Measurements from ENCODE around the gene GPR85. TPM values are rescaled to one million over a fixed set of nuclear protein-coding genes. Genes with fewer than 3 reads are reported as not detected.
"Not testable (repeated sequence)": the region's sequence is repeated elsewhere in the genome, so short reads cannot be mapped to it uniquely, and the experiment has no call there.

GPR85 gene
- total and polyA plus RNA-seq, 4 donors = 0.32 to 3.4 (median 1.5) TPM

DNA sequence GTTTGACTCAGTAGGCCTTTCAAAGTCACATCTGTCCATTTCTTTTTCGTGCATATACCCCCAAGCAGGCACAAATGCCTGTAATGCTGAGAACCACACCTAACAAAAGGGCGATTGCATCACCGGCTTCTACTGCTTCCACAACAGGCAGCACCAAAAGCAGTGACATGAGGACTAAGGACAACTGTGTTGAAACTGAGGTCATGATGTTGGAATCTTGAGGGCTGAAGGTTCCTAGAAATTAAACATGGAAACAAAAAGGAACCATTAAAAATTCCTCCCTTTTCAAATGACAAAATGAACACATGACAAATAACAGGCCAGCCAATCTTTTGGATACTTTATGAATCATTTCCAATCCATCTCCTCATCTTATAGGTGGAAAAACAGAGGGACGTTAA is 30.7 kb upstream of the GPR85 start:
- ATAC-seq (ENCODE audit: low FRiP score); H3K27me3 ChIP-seq (ENCODE audit: control insufficient read depth in 1 of 2, insufficient read depth in 2 of 2, low read length in 1 of 2); H3K36me3 ChIP-seq (ENCODE audit: control insufficient read depth in 1 of 2, insufficient read depth in 2 of 2, low read length in 1 of 2); H3K4me1 ChIP-seq (ENCODE audit: control insufficient read depth in 1 of 2, insufficient read depth in 2 of 2, low read length in 2 of 2); H3K27ac ChIP-seq (ENCODE audit: low read depth in 1 of 2, low read length in 2 of 2); H3K9me3 ChIP-seq (ENCODE audit: control insufficient read depth, low read length); DNase-seq: not testable (repeated sequence)
- intact Hi-C loops (cut with DNase I) = loop anchor here (10.0 kb wide), 1 partner anchor 183 kb away; a partner anchor contains a TSS
- peak overlapping the region in 1 of 2 donors; percentile 97 for H3K4me3 ChIP-seq (ENCODE audit: low read length in 2 of 2)
- WGBS, 2 donors = 73 to 75% methylated on average over 4 of the region's 4 CpGs

DNA sequence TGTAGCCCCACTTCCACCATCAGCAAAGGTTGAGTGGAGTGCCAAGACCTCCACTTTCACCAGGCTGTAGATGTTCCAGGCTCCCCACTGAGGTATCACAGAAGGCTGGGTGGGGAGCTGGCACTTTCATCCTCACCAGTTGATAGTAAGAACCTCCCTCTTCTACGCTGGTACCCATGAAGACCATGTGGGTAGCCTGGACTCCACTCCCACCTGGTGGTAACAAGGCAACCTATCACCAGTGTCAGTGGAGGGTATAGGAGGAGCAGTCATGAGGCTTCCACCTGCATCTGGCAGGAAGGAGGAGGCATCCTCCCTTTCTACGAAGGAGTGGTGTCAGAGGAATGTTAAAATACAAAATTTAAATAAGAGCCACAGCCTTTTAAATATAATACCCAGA is 27.3 kb upstream of the GPR85 start:
- WGBS, 2 donors = 86 to 87% methylated on average over 2 of the region's 2 CpGs
- ATAC-seq (ENCODE audit: low FRiP score) (no peak), DNase-seq (no peak)
- no peak overlapping the region for H3K27ac ChIP-seq (ENCODE audit: low read depth in 1 of 2, low read length in 2 of 2)
- H3K9me3 ChIP-seq (ENCODE audit: control insufficient read depth, low read length) = no peaks in the 10 kb centered on the region
- H3K4me1 ChIP-seq (ENCODE audit: control insufficient read depth in 1 of 2, insufficient read depth in 2 of 2, low read length in 2 of 2) = no peaks in the 10 kb centered on the region
- no peaks in the 10 kb centered on the region for H3K36me3 ChIP-seq (ENCODE audit: control insufficient read depth in 1 of 2, insufficient read depth in 2 of 2, low read length in 1 of 2)
- no peaks in the 10 kb centered on the region for H3K27me3 ChIP-seq (ENCODE audit: control insufficient read depth in 1 of 2, insufficient read depth in 2 of 2, low read length in 1 of 2)
- intact Hi-C loops (cut with DNase I) = loop anchor here (10.0 kb wide), 1 partner anchor 179 kb away; a partner anchor contains a TSS
- no peak overlapping the region for H3K4me3 ChIP-seq (ENCODE audit: low read length in 2 of 2)

DNA sequence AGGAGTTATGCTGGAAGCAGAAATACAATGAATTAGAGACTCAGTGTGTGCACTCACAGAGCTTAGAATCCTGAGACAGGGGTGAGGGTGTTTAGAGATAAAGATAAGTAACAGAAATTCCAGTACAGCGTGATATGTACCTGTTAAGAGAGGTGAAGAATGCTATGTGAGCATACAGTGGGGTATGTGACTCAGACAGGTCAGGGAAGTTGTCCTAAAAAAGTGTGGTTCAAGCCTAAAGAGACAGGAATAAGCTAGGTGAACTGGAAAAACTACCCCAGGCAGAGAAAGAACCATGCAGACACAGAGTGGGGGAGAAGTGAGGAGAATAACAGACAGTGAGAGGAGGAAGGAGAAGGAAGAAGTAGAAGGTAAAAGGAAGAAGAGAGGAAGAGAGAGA is 23.1 kb upstream of the GPR85 start:
- intact Hi-C loops (cut with DNase I) = loop anchor here (10.0 kb wide), 1 partner anchor 175 kb away; a partner anchor contains a TSS
- no peaks in the 10 kb centered on the region for H3K36me3 ChIP-seq (ENCODE audit: control insufficient read depth in 1 of 2, insufficient read depth in 2 of 2, low read length in 1 of 2)
- DNase-seq = no peak
- H3K4me3 ChIP-seq (ENCODE audit: low read length in 2 of 2) = no peak overlapping the region
- no peaks in the 10 kb centered on the region for H3K9me3 ChIP-seq (ENCODE audit: control insufficient read depth, low read length)
- no peak overlapping the region for H3K27ac ChIP-seq (ENCODE audit: low read depth in 1 of 2, low read length in 2 of 2)
- no peaks in the 10 kb centered on the region for H3K4me1 ChIP-seq (ENCODE audit: control insufficient read depth in 1 of 2, insufficient read depth in 2 of 2, low read length in 2 of 2)
- no peak for ATAC-seq (ENCODE audit: low FRiP score)
- 95 to 97% methylated on average over 1 of the region's 1 CpG for whole genome bisulfite sequencing, 2 donors
- no peaks in the 10 kb centered on the region for H3K27me3 ChIP-seq (ENCODE audit: control insufficient read depth in 1 of 2, insufficient read depth in 2 of 2, low read length in 1 of 2)

DNA sequence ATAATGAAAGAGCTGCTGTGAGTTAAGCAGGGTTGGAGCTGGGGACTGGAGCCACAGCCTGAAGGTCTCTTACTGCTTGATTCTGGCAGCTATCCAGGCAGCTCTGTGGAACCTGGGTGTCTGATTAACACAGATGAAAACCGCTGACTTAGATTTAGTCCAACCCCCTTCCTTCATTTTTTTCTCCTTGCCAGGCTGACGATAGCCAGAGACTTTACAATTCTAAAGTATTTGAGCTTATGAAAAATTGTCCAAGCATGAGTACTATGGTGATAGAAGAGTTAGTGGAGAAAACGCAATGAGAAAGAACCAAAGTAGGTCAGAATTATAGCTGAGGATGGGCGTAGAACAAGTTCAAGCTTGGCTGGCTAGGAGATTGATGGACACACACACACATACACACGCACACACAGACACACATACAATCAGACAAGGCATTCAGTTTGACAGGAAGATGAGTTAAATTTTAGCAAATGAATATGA is 13.5 kb upstream of the GPR85 start:
- DNase-seq = peak in 1 of 2 donors; percentile 45
- no peak for ATAC-seq (ENCODE audit: low FRiP score)
- Histone ChIP-seq H3K4me1 (ENCODE audit: control insufficient read depth in 1 of 2, insufficient read depth in 2 of 2, low read length in 2 of 2) (no peaks in the 10 kb centered on the region), H3K4me3 (ENCODE audit: low read length in 2 of 2) (no peak overlapping the region), H3K9me3 (ENCODE audit: control insufficient read depth, low read length) (no peaks in the 10 kb centered on the region), H3K27ac (ENCODE audit: low read depth in 1 of 2, low read length in 2 of 2) (no peak overlapping the region), H3K27me3 (ENCODE audit: control insufficient read depth in 1 of 2, insufficient read depth in 2 of 2, low read length in 1 of 2) (no peaks in the 10 kb centered on the region), H3K36me3 (ENCODE audit: control insufficient read depth in 1 of 2, insufficient read depth in 2 of 2, low read length in 1 of 2) (no peaks in the 10 kb centered on the region)
- WGBS, 2 donors = 26 to 36% methylated on average over 5 of the region's 5 CpGs
- intact Hi-C loops (cut with DNase I) = no loop called here

DNA sequence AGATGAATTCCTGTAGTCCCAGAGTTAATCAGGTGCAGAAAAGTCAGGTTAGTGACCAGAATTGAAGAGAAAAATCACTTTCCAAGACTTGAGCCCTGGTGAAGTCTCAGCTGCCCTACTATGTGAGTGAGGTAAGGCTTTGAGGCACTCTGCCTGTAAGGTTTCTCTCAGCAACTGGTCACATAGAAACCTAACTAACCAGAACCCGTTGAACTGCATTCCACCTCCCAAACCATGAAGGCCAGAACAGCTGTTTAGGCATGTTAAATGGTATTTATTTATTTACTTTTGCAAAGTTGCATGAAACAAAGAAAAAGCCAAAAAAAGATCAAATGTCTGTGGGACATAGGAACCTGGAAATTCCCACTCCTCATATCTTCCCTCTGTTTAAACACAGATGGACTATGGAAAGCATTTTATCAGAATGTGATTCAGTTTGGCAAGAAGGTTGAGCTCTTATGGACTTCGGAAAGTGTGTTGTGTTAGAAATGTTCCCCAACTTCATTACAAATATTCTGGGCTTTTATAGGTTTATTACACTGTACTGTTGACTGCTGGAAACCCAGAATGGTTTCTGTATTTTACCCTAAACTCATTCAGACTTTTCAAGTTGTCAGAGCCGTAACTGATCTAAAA is 12.8 kb upstream of the GPR85 start:
- no peak for ATAC-seq (ENCODE audit: low FRiP score)
- no peaks in the 10 kb centered on the region for H3K36me3 ChIP-seq (ENCODE audit: control insufficient read depth in 1 of 2, insufficient read depth in 2 of 2, low read length in 1 of 2)
- no peak for DNase-seq
- H3K9me3 ChIP-seq (ENCODE audit: control insufficient read depth, low read length) = no peaks in the 10 kb centered on the region
- H3K4me1 ChIP-seq (ENCODE audit: control insufficient read depth in 1 of 2, insufficient read depth in 2 of 2, low read length in 2 of 2) = no peaks in the 10 kb centered on the region
- 20 to 50% methylated on average over 3 of the region's 3 CpGs for WGBS, 2 donors
- intact Hi-C loops (cut with DNase I) = no loop called here
- no peak overlapping the region for H3K27ac ChIP-seq (ENCODE audit: low read depth in 1 of 2, low read length in 2 of 2)
- H3K27me3 ChIP-seq (ENCODE audit: control insufficient read depth in 1 of 2, insufficient read depth in 2 of 2, low read length in 1 of 2) = no peaks in the 10 kb centered on the region
- no peak overlapping the region for H3K4me3 ChIP-seq (ENCODE audit: low read length in 2 of 2)

DNA sequence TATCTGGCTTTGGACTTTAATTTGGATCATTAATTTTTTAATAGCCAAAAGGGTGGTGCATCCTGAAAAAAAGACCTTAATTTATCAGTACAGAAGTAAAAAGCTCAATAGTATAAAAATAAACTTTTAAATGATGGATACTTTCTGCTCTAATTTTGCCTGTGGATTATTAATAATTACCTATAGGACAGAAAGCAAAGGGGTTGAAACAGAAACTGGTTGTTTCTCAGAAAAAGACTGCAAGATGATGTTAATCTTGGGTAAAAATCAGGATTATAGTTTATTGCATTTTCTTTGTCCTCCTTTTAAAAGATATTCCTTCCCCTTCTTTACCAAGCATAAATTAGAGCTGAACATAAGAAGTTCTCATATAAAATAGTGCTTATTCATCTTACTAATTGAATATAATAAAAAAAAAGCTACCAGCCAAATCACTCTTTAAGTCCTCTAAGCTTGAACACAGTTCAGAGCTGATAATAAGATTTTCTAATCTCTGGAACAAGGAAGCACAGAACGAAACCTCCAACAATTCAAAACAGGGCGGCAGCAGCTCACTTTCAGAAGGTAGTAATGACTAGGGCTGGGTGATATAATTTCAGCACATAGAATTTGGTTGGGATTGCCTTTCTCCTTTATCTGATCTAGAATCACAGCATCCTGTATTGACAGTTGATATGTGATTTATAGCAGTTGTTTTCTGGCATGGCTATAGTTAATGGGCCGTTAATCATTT is 8.1 kb upstream of the GPR85 start:
- no peak for ATAC-seq (ENCODE audit: low FRiP score)
- intact Hi-C loops (cut with DNase I) = no loop called here
- WGBS, 2 donors = 87 to 91% methylated on average over 3 of the region's 3 CpGs

DNA sequence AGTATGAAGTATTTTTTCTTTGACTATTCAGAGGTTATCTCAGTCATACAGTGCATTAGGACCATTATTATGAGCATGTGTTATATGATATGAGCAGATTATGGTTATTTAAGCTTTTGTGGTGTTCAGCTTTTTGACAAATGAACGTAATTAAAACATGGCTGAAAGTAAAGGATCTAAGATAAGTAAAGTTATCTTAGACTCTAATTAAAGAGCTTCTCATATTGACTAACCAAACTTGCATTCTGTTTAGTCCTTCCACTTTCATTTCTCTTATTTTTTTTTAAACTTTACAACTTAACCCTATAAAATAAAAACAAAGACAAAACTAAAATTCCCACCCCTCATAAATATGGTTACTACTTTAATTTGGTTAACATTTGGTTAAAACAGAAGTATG is 6.9 kb upstream of the GPR85 start:
- 87 to 89% methylated on average over 1 of the region's 1 CpG for WGBS, 2 donors
- H3K27me3 ChIP-seq (ENCODE audit: control insufficient read depth in 1 of 2, insufficient read depth in 2 of 2, low read length in 1 of 2) = no peaks in the 10 kb centered on the region
- no peaks in the 10 kb centered on the region for H3K36me3 ChIP-seq (ENCODE audit: control insufficient read depth in 1 of 2, insufficient read depth in 2 of 2, low read length in 1 of 2)
- ATAC-seq (ENCODE audit: low FRiP score) (no peak), DNase-seq (no peak)
- no peaks in the 10 kb centered on the region for H3K9me3 ChIP-seq (ENCODE audit: control insufficient read depth, low read length)
- no peak overlapping the region for H3K4me3 ChIP-seq (ENCODE audit: low read length in 2 of 2)
- intact Hi-C loops (cut with DNase I) = no loop called here
- no peak overlapping the region for H3K27ac ChIP-seq (ENCODE audit: low read depth in 1 of 2, low read length in 2 of 2)
- no peaks in the 10 kb centered on the region for H3K4me1 ChIP-seq (ENCODE audit: control insufficient read depth in 1 of 2, insufficient read depth in 2 of 2, low read length in 2 of 2)

More for the DNA sequence above, 8.1 kb upstream of the GPR85 start:
- no peak for DNase-seq
- Histone ChIP-seq H3K9me3 (ENCODE audit: control insufficient read depth, low read length) (no peaks in the 10 kb centered on the region), H3K27me3 (ENCODE audit: control insufficient read depth in 1 of 2, insufficient read depth in 2 of 2, low read length in 1 of 2) (no peaks in the 10 kb centered on the region), H3K4me1 (ENCODE audit: control insufficient read depth in 1 of 2, insufficient read depth in 2 of 2, low read length in 2 of 2) (no peaks in the 10 kb centered on the region), H3K4me3 (ENCODE audit: low read length in 2 of 2) (no peak overlapping the region), H3K27ac (ENCODE audit: low read depth in 1 of 2, low read length in 2 of 2) (no peak overlapping the region), H3K36me3 (ENCODE audit: control insufficient read depth in 1 of 2, insufficient read depth in 2 of 2, low read length in 1 of 2) (no peaks in the 10 kb centered on the region)

DNA sequence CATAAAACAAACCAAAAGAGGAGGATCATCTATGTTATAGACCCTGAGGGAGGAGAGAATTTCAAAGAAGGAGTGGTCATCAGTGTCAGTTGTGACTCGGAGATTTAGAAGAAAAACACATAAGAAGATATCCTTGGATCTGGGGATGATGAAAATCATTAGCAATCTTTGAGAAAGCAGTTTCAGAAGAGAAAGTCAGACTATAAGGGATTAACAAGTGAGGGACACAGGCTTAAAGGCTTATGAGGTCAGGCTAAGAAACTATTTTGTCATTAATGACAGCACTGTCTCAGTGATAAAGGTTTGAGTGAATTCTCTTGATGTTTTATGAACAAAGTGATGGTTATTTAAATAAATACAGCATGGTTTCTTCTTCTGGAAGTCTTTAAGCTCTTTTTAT is 6.1 kb upstream of the GPR85 start:
- WGBS, 2 donors = 83 to 90% methylated on average over 1 of the region's 1 CpG
- Histone ChIP-seq H3K9me3 (ENCODE audit: control insufficient read depth, low read length) (no peaks in the 10 kb centered on the region), H3K27ac (ENCODE audit: low read depth in 1 of 2, low read length in 2 of 2) (no peak overlapping the region), H3K27me3 (ENCODE audit: control insufficient read depth in 1 of 2, insufficient read depth in 2 of 2, low read length in 1 of 2) (no peaks in the 10 kb centered on the region), H3K4me1 (ENCODE audit: control insufficient read depth in 1 of 2, insufficient read depth in 2 of 2, low read length in 2 of 2) (no peaks in the 10 kb centered on the region), H3K4me3 (ENCODE audit: low read length in 2 of 2) (no peak overlapping the region), H3K36me3 (ENCODE audit: control insufficient read depth in 1 of 2, insufficient read depth in 2 of 2, low read length in 1 of 2) (no peaks in the 10 kb centered on the region)
- DNase-seq (no peak), ATAC-seq (ENCODE audit: low FRiP score) (no peak)
- intact Hi-C loops (cut with DNase I) = no loop called here

Data from aorta (tissue), 5 donors.